HG03354 (cell line): ENCODE data around the gene PLAGL2.
"Not testable (repeated sequence)": the region's sequence is repeated elsewhere in the genome, so short reads cannot be mapped to it uniquely, and the experiment has no call there.

Experiments used
- ATAC-seq: cut with Tn5 transposase; IDR thresholded peaks from one replicate; pipeline ENCODE4 v1.9.1; 2021; ENCODE audit warnings: mild to moderate bottlenecking; ENCODE audit not compliant: unreplicated experiment, poor library complexity, severe bottlenecking

PLAGL2 gene

GRCh38 chr20:32207626-32208498 lies at the start of gene PLAGL2, which contains the start of gene POFUT1:
Gene PLAGL2 (minus strand): TSS chr20:32207743. CDS start chr20:32202178, 5,565 bp downstream.
Gene POFUT1 (plus strand): TSS chr20:32207880. CDS start chr20:32207942, 62 bp downstream.
- peak; percentile 86 for ATAC-seq

- ATAC-seq, result no peak
These were observed 44.6 kb upstream of the PLAGL2 start for GRCh38 chr20:32252189-32252588.

- no peak for ATAC-seq
These were observed 43.9 kb upstream of the PLAGL2 start for GRCh38 chr20:32251470-32251869.

GRCh38 chr20:32249030-32249738 lies 41.6 kb upstream of the PLAGL2 start:
- no peak for ATAC-seq

- ATAC-seq, result no peak
These were observed 40.5 kb upstream of the PLAGL2 start for GRCh38 chr20:32248043-32248442.

GRCh38 chr20:32246208-32246607 lies 38.7 kb upstream of the PLAGL2 start:
- ATAC-seq, result not testable (repeated sequence)

- ATAC-seq, result no peak
These were observed 37.4 kb upstream of the PLAGL2 start for GRCh38 chr20:32244959-32245358.

GRCh38 chr20:32244150-32244823 lies 36.7 kb upstream of the PLAGL2 start:
- no peak for ATAC-seq

GRCh38 chr20:32241807-32242206 lies 34.3 kb upstream of the PLAGL2 start:
- ATAC-seq, result no peak

- ATAC-seq, result no peak
These were observed 32.7 kb upstream of the PLAGL2 start for GRCh38 chr20:32240205-32240604.

GRCh38 chr20:32238483-32239425 lies 31.2 kb upstream of the PLAGL2 start:
- no peak for ATAC-seq

- ATAC-seq, result no peak
These were observed 29.9 kb upstream of the PLAGL2 start for GRCh38 chr20:32237419-32237818.

- ATAC-seq, result no peak
These were observed 29.3 kb upstream of the PLAGL2 start for GRCh38 chr20:32236819-32237218.

GRCh38 chr20:32236048-32236533 lies 28.5 kb upstream of the PLAGL2 start:
- ATAC-seq, result no peak

- ATAC-seq, result no peak
These were observed 27.9 kb upstream of the PLAGL2 start for GRCh38 chr20:32235331-32236047.

- no peak for ATAC-seq
These were observed 26.7 kb upstream of the PLAGL2 start for GRCh38 chr20:32234135-32234808.

GRCh38 chr20:32233286-32233685 lies 25.7 kb upstream of the PLAGL2 start:
- ATAC-seq, result no peak

GRCh38 chr20:32232326-32232886 lies 24.9 kb upstream of the PLAGL2 start:
- no peak for ATAC-seq
